GM12878 (cell line): ENCODE data around the gene TRPV3. TPM values are rescaled to one million over a fixed set of nuclear protein-coding genes. Genes with fewer than 3 reads are reported as not detected.

Source experiments
- ATAC-seq: fragments of 200-7000 bp; cut with Tn5 transposase; 3 replicates; pipeline ENCODE4 v1.9.1; 2020; ENCODE audit warnings: mild to moderate bottlenecking, moderate library complexity
- Bru-seq: library from RNA; stranded (reverse); fragments of 400-500 nt; gene quantifications from one replicate; lab custom pipeline; 2021; lab: Mats Ljungman, UMichigan
- BruChase-seq, 2 experiments: library from RNA; stranded (reverse); fragments of 400-500 nt; gene quantifications; one replicate each; lab custom pipeline; 2021; lab: Mats Ljungman, UMichigan
- BruUV-seq: library from RNA; stranded (reverse); fragments of 400-500 nt; replicated peaks from 2 replicates; lab custom pipeline; 2021; lab: Mats Ljungman, UMichigan
- CTCF ChIA-PET: fragments of 300-600 bp; sonication (Branson Sonifier 250); formaldehyde crosslinking; extraction: SDS; loops from one replicate; lab custom pipeline; 2021; ENCODE audit warnings: inconsistent platforms; lab: Yijun Ruan, JAX
- POLR2A ChIA-PET: fragments of 350-600 bp; formaldehyde crosslinking; extraction: SDS; loops from one replicate; lab custom pipeline; 2021; ENCODE audit warnings: inconsistent platforms; lab: Charles Lee
- RAD21 ChIA-PET: fragments of 300-600 bp; sonication (Branson Sonifier 250); formaldehyde crosslinking; loops from one replicate; lab custom pipeline; 2023; ENCODE audit warnings: antibody characterized with exemption; ENCODE audit not compliant: unreplicated experiment; lab: Charles Lee
- SMC1A ChIA-PET: fragments of 300-600 bp; sonication (Branson Sonifier 250); formaldehyde crosslinking; loops from one replicate; lab custom pipeline; 2023; ENCODE audit not compliant: unreplicated experiment, uncharacterized antibody; lab: Charles Lee
- DNase-seq: peaks from one replicate; pipeline ENCODE4 v3.0.0-alpha.2; 2011; ENCODE audit warnings: low read depth, low spot score
- FAIRE-seq: peaks from 3 replicates; lab custom pipeline; 2011; peaks lifted over from hg19 to GRCh38; lab: Jason Lieb, UNC
- H2AFZ ChIP-seq: 2 replicates; pipeline ENCODE4 v1.6.0; 2011; ENCODE audit warnings: low read depth, low read length, control low read depth; ENCODE audit not compliant: control insufficient read depth
- H3K27ac ChIP-seq: 2 replicates; pipeline ENCODE4 v1.5.1; 2011; ENCODE audit warnings: control low read depth; ENCODE audit not compliant: control insufficient read depth, insufficient read depth
- H3K27me3 ChIP-seq, 2 experiments: replicated peaks in 1 of 2; 2 replicates each; pipeline versions ENCODE4 v1.6.0 to v1.6.1; 2011; ENCODE audit warnings: low read length in 1 of 2; ENCODE audit not compliant: control insufficient read depth in 2 of 2, insufficient read depth in 2 of 2
- H3K36me3 ChIP-seq, 2 experiments: 2 replicates each; pipeline ENCODE4 v1.5.1; 2011; ENCODE audit warnings: low read length in 1 of 2; ENCODE audit not compliant: control insufficient read depth in 2 of 2, insufficient read depth in 2 of 2
- H3K4me1 ChIP-seq: 2 replicates; pipeline ENCODE4 v1.6.1; 2011; ENCODE audit warnings: mild to moderate bottlenecking, low read length, moderate library complexity, mixed read lengths; ENCODE audit not compliant: control insufficient read depth, insufficient read depth
- H3K4me2 ChIP-seq: 2 replicates; pipeline ENCODE4 v1.6.0; 2011; ENCODE audit warnings: control low read depth; ENCODE audit not compliant: control insufficient read depth, insufficient read depth
- H3K4me3 ChIP-seq: fragments of 200-600 bp; sonication (generic); 2 replicates; pipeline ENCODE4 v1.5.1; 2016
- H3K79me2 ChIP-seq: 2 replicates; pipeline ENCODE4 v1.6.0; 2011; ENCODE audit warnings: low read length; ENCODE audit not compliant: control insufficient read depth, insufficient read depth
- H3K9ac ChIP-seq: 2 replicates; pipeline ENCODE4 v1.8.0; 2011; ENCODE audit warnings: low read length, control low read depth, mixed read lengths; ENCODE audit not compliant: control insufficient read depth, insufficient read depth
- H3K9me3 ChIP-seq: replicated peaks from 3 replicates; pipeline ENCODE4 v1.5.1; 2011; ENCODE audit warnings: mild to moderate bottlenecking, low read length; ENCODE audit not compliant: control insufficient read depth, insufficient read depth
- H4K20me1 ChIP-seq: 2 replicates; pipeline ENCODE4 v1.6.0; 2011; ENCODE audit not compliant: control insufficient read depth, insufficient read depth
- CHD1 ChIP-seq: IDR thresholded peaks from 2 replicates; pipeline ENCODE4 v1.6.1; 2012; ENCODE audit warnings: low read depth, low read length, improper control_type of control experiment
- CHD4 ChIP-seq: fragments of 200-600 bp; sonication (generic); IDR thresholded peaks from 2 replicates; pipeline ENCODE4 v1.6.1; 2016; ENCODE audit warnings: mild to moderate bottlenecking
- FOXK2 ChIP-seq: fragments of 450-650 bp; IDR thresholded peaks from 2 replicates; pipeline ENCODE4 v1.6.1; 2017; ENCODE audit warnings: mild to moderate bottlenecking, moderate library complexity
- IRF4 ChIP-seq: IDR thresholded peaks from 2 replicates; pipeline ENCODE4 v1.6.1; 2011; ENCODE audit warnings: low read depth, low read length
- NFXL1 ChIP-seq: fragments of 450-650 bp; IDR thresholded peaks from 2 replicates; pipeline ENCODE4 v1.6.1; 2017; ENCODE audit warnings: antibody characterized with exemption, mild to moderate bottlenecking, borderline replicate concordance
- NFYB ChIP-seq: IDR thresholded peaks from 2 replicates; pipeline ENCODE4 v1.6.1; 2011; ENCODE audit warnings: low read depth, mild to moderate bottlenecking, low read length, improper control_type of control experiment, moderate library complexity; ENCODE audit not compliant: insufficient read depth
- NKRF ChIP-seq: fragments of 450-650 bp; conservative IDR thresholded peaks from 2 replicates; pipeline ENCODE4 v1.6.1; 2017; ENCODE audit warnings: mild to moderate bottlenecking, moderate library complexity
- PKNOX1 ChIP-seq: fragments of 450-650 bp; IDR thresholded peaks from 2 replicates; pipeline ENCODE4 v1.6.1; 2016; ENCODE audit warnings: mild to moderate bottlenecking
- POLR2AphosphoS2 ChIP-seq: IDR thresholded peaks from 2 replicates; pipeline ENCODE4 v1.6.1; 2011; ENCODE audit warnings: low read depth, mild to moderate bottlenecking, low read length, improper control_type of control experiment, moderate library complexity
- SP1 ChIP-seq: IDR thresholded peaks from one replicate; pipeline ENCODE4 v1.6.1; 2011; ENCODE audit warnings: low read depth, low read length
- SPI1 ChIP-seq: IDR thresholded peaks from 2 replicates; pipeline ENCODE4 v1.6.1; 2011; ENCODE audit warnings: low read depth, mild to moderate bottlenecking, low read length, moderate library complexity, borderline replicate concordance; ENCODE audit not compliant: insufficient read depth
- TCF12 ChIP-seq: IDR thresholded peaks from 2 replicates; pipeline ENCODE4 v1.6.1; 2011; ENCODE audit warnings: low read depth, mild to moderate bottlenecking, low read length
- USF2 ChIP-seq: IDR thresholded peaks from 2 replicates; pipeline ENCODE4 v1.6.1; 2011; ENCODE audit warnings: low read depth, low read length, improper control_type of control experiment, borderline replicate concordance
- WGBS: methylation state at CpG from one replicate; pipeline ENCODE4 v1.1.6; 2016; ENCODE audit warnings: low lambda C conversion rate; ENCODE audit not compliant: insufficient replicate concordance, insufficient coverage; ENCODE audit errors: missing lambda C conversion rate; 5-methylcytosine and 5-hydroxymethylcytosine counted together
- in situ Hi-C: fragments of 300-500 bp; cut with MboI; formaldehyde crosslinking; loops from 9 replicates; pipeline ENCODE4 v1.14.3; 2018; ENCODE audit warnings: mixed read lengths
- intact Hi-C: fragments of 100-400 bp; cut with micrococcal nuclease; formaldehyde crosslinking; loops from one replicate; pipeline ENCODE4 v1.14.2; 2022; ENCODE audit not compliant: unreplicated experiment
- long read RNA-seq, 2 experiments: library from polyadenylated mRNA; unstranded; transcript quantifications; one replicate each; pipeline ENCODE4 v2.0.0, GENCODE V29; 2019 to 2020
- polyA minus RNA-seq, 3 experiments: library from RNA; depleted of rRNA, polyadenylated mRNA; stranded (reverse); fragments of >200 nt; gene quantifications; 2 replicates each; pipeline ENCODE4 v1.2.3, GENCODE V29; 2011
- polyA plus RNA-seq, 11 experiments: library from polyadenylated mRNA; depleted of rRNA in 4 of 11; unstranded in 6 of 11; stranded (reverse) in 5 of 11; fragments of >200 nt; fragmentation: Nextera tagmentation in 4 of 11; fragmentation: Illumina TruSeq in 1 of 11; extraction: Ambion mirVana in 4 of 11; extraction: Trizol in 1 of 11; gene quantifications; 1 replicate in 1 of 11; 2 replicates in 10 of 11; pipeline versions ENCODE4 v1.2.1 to v1.2.3, GENCODE V29; 2011 to 2016; ENCODE audit warnings: inconsistent platforms in 2 of 11, missing spikeins in 2 of 11, low read depth in 1 of 11
- total RNA-seq, 4 experiments: library from RNA; depleted of rRNA in 3 of 4; stranded (reverse); fragments of >200 nt in 3 of 4; fragmentation: Illumina TruSeq in 1 of 4; extraction: Trizol in 1 of 4; gene quantifications; 2 replicates each; pipeline versions ENCODE4 v1.2.1 to v1.2.3, GENCODE V29; 2013 to 2021

Gene TRPV3
- 74.5 and 76.8 TPM in 2 replicates for total RNA-seq (2013; cell fraction: nucleolus; rRNA removed)
- total RNA-seq (2014; rRNA removed) (2.7 and 3.7 TPM in 2 replicates), total RNA-seq (2014; rRNA removed; fragmentation: Illumina TruSeq; extraction: Trizol) (2.7 and 2.8 TPM in 2 replicates), total RNA-seq (2021) (3.6 and 5.2 TPM in 2 replicates), polyA plus RNA-seq (2011; rRNA removed) (8.7 and 12.0 TPM in 2 replicates), polyA plus RNA-seq (2014; fragmentation: Illumina TruSeq; extraction: Trizol) (3.3 and 4.1 TPM in 2 replicates), polyA plus RNA-seq (2014; fragmentation: Nextera tagmentation; extraction: Ambion mirVana) (under 1 TPM; 0.52 to 0.60 TPM), polyA plus RNA-seq (2014; rRNA removed) (4.4 and 4.5 TPM in 2 replicates), polyA plus RNA-seq (2016; fragmentation: Nextera tagmentation; extraction: Ambion mirVana) (1 to 10 TPM; 1.6 to 2.1 TPM), polyA minus RNA-seq (2011; rRNA and poly(A)+ RNA removed) (19.7 and 20.9 TPM in 2 replicates), Bru-seq, nascent RNA (percentile 74 among the genes with signal in this experiment), BruChase-seq, experiment 1, labeled RNA remaining after a 6-hour chase (percentile 90 among the genes with signal in this experiment), BruChase-seq, experiment 2, labeled RNA remaining after a 2-hour chase (percentile 84 among the genes with signal in this experiment)
- polyA plus RNA-seq (2011; ENCODE audit: low read depth), result 5.5 TPM
- 12.1 and 15.3 TPM in 2 replicates for polyA plus RNA-seq (2011; cell fraction: cytosol; rRNA removed)
- 37.3 and 39.1 TPM in 2 replicates for polyA plus RNA-seq (2011; cell fraction: nucleus; rRNA removed)
- polyA plus RNA-seq (2012), result 7.1 and 7.9 TPM in 2 replicates
- polyA minus RNA-seq (2011; cell fraction: cytosol; rRNA and poly(A)+ RNA removed), result 5.2 and 7.4 TPM in 2 replicates
- 18.5 and 22.5 TPM in 2 replicates for polyA minus RNA-seq (2011; cell fraction: nucleus; rRNA and poly(A)+ RNA removed)
- long read RNA-seq, experiment 1, result 0 reads
- long read RNA-seq, experiment 2, partial matches to known transcripts, result 0 of 9 reads
- long read RNA-seq, experiment 2, other reads (novel, unspliced or antisense), result 9 of 9 reads

GRCh38 chr17:3557768-3558583 lies at the start of gene TRPV3:
TRPV3 (minus strand) TSS chr17:3557812; CDS start chr17:3554850, 2,962 bp downstream.
- Histone ChIP-seq H3K27me3 (no peaks in the 10 kb centered on the region), H2AFZ (peak within 1 kb of the TSS; percentile 88), H3K4me3 (peak within 1 kb of the TSS; percentile 42; the same call in 1 of the 2 replicates), H4K20me1 (no peaks in the 10 kb centered on the region), H3K9ac (peak within 1 kb of the TSS; percentile 83), H3K79me2 (no peaks in the 10 kb centered on the region; the same call in none of the 2 replicates), H3K9me3 (no peaks in the 10 kb centered on the region), H3K4me2 (peak within 1 kb of the TSS; percentile 99), H3K4me1 (peaks cover 47% of the 10 kb centered on the region), H3K27ac (peak within 1 kb of the TSS; percentile 92), H3K36me3 (no peaks in the 10 kb centered on the region)
- FAIRE-seq (no peak), ATAC-seq (peak; percentile 77), DNase-seq (peak; percentile 66)
- intact Hi-C loops (loop anchor here (2.0 to 10.0 kb wide), 2 partner anchors 79 to 107 kb away; partner anchors contain the start of genes CTNS, EMC6, SHPK and TAX1BP3), in situ Hi-C loops (no loop called here)
- ChIA-PET POLR2A (interaction anchor here (0.5 to 1.6 kb wide), 4 partner anchors 10 to 78 kb away, joined by 4 to 6 read pairs (median 4); partner anchors contain the start of genes CTNS and SHPK), CTCF (interaction anchor here (1.0 to 1.4 kb wide), 4 partner anchors 10 to 153 kb away, joined by 3 to 5 read pairs (median 3); no protein-coding TSS in a partner anchor), SMC1A (interaction anchor here (0.8 to 1.3 kb wide), 3 partner anchors 45 to 1362 kb away, joined by 3 to 6 read pairs (median 4); partner anchors contain the start of genes CTNS and SHPK), RAD21 (interaction anchor here (0.9 to 4.1 kb wide), 4 partner anchors 45 to 180 kb away, joined by 3 to 26 read pairs (median 4); partner anchors contain the start of genes CTNS and SHPK)
- TSS peak; percentile 62 for BruUV-seq
- 3% methylated on average over 20 of the region's 23 CpGs for WGBS
- TF ChIP-seq PKNOX1, result no peak
- TF ChIP-seq FOXK2, result no peak
- no peak for TF ChIP-seq SPI1
- peak; percentile 37 for TF ChIP-seq SP1
- TF ChIP-seq NKRF, result peak; percentile 64
- TF ChIP-seq USF2, result peak; percentile 71
- TF ChIP-seq NFYB, result no peak
- peak; percentile 99 for TF ChIP-seq TCF12
- no peak for TF ChIP-seq CHD1
- no peak for TF ChIP-seq IRF4
- TF ChIP-seq POLR2AphosphoS2, result no peak; the same call in 1 of the 2 replicates
- TF ChIP-seq NFXL1, result 0 out of 2 replicates have a peak, but pooled peaks have one; percentile 65
- peak; percentile 88; the same call in 1 of the 2 replicates for TF ChIP-seq CHD4
